Thoracic aorta (tissue), 2 donors: ENCODE results near the gene SLC39A11. TPM values are rescaled to one million over a fixed set of nuclear protein-coding genes. Genes with fewer than 3 reads are reported as not detected.

Experiments used
- ATAC-seq: fragments of 150-250 bp; one replicate; pipeline ENCODE4 v1.8.0; 2017; ENCODE audit warnings: low read depth; ENCODE audit not compliant: insufficient number of reproducible peaks, low FRiP score
- DNase-seq: peaks from one replicate; pipeline ENCODE4 v3.0.0-alpha.2; 2020; ENCODE audit warnings: low spot score
- H3K27ac ChIP-seq, 2 donors: fragments of 200-600 bp; sonication (generic); 1 replicate in 1 of 2; 2 replicates in 1 of 2; pipeline ENCODE4 v1.5.1; 2016; ENCODE audit warnings: mild to moderate bottlenecking in 2 of 2, moderate library complexity in 2 of 2
- H3K27me3 ChIP-seq: fragments of 200-600 bp; sonication (generic); replicated peaks from 2 replicates; pipeline ENCODE4 v1.6.0; 2016; ENCODE audit warnings: mild to moderate bottlenecking; ENCODE audit not compliant: insufficient read depth
- H3K36me3 ChIP-seq: fragments of 200-600 bp; sonication (generic); one replicate; pipeline ENCODE4 v1.5.1; 2016
- H3K4me1 ChIP-seq, 2 donors: fragments of 200-600 bp; sonication (generic); 1 replicate in 1 of 2; 2 replicates in 1 of 2; pipeline versions ENCODE4 v1.5.1 to v1.6.0; 2016; ENCODE audit warnings: low read depth in 2 of 2, mild to moderate bottlenecking in 1 of 2; ENCODE audit not compliant: control insufficient read depth in 1 of 2
- H3K4me3 ChIP-seq: fragments of 200-600 bp; sonication (generic); 2 replicates; pipeline ENCODE4 v1.5.1; 2016; ENCODE audit warnings: mild to moderate bottlenecking
- H3K9me3 ChIP-seq: fragments of 200-600 bp; sonication (generic); 2 replicates; pipeline ENCODE4 v1.5.1; 2016
- CTCF ChIP-seq: fragments of 200-600 bp; sonication (generic); IDR thresholded peaks from one replicate; pipeline ENCODE4 v1.5.1; 2019; ENCODE audit warnings: antibody characterized with exemption
- total RNA-seq, 2 donors: library from RNA; depleted of rRNA; stranded (reverse); fragments of >200 nt; gene quantifications; one replicate each; pipeline versions ENCODE4 v1.1.0 to v1.2.3, GENCODE V29; 2016

The SLC39A11 gene
- total RNA-seq, 2 donors from 2014 or later: 12.0 to 29.1 TPM

DNA sequence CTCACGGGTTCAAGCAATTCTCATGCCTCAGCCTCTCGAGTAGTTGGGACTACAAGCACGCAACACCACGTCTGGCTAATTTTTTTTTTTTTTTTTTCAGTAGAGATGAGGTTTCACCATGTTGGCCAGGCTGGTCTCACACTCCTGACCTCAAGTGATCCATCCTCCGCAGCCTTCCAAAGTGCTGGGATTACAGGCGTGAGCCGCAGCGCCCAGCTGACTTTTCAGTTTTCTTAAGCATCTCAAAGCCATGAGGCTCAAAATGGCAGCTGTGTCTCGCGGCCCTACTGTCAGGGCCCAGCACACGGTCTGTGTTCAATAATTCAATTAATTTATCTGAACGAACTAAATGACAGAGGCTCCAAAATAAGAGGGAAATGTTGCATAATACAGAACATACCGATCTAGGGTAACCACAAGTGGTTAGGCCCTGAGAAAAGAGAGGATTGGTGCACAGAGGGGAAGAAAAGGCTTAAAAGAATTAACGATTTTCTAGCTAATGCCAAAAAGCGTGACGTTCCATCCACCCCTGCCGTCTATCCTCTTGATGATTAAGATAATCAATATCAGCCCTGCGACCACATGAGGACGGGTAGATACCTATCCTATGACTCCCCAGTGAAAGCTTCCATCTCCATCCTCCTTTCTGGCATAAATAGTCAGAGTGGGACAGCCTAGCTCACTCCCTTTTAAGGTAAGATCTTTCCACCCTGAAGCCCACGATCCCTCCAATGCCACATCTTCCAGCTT is 136.9 kb downstream of the SLC39A11 start:
- no peak for TF ChIP-seq CTCF
- Histone ChIP-seq H3K36me3 (no peaks in the 10 kb centered on the region), H3K27ac (no peak overlapping the region), H3K27me3 (no peaks in the 10 kb centered on the region), H3K4me1 (no peaks in the 10 kb centered on the region), H3K9me3 (no peaks in the 10 kb centered on the region), H3K4me3 (no peak overlapping the region)
- no peak for DNase-seq
- ATAC-seq: no peak

DNA sequence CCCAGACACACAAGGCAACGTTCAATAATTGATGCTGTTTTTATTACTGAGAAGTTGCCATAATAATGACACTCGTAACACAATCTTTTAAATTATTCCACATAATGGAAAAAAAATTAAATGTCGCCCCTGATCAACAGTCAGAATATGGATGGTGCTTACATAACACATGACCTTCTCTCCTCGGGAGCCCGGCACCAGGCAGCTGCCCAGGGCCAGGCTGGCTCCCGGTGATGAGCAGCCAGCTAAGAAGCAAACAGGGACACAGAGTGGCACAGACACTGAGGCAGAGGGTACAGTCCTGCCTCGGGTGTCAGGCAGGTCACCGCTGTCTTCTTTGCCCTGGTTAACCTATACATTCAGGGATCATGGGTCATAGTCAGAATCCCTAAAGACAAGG is 137.9 kb downstream of the SLC39A11 start:
- Histone ChIP-seq H3K4me1 (no peaks in the 10 kb centered on the region), H3K36me3 (no peaks in the 10 kb centered on the region), H3K4me3 (no peak overlapping the region), H3K27me3 (no peaks in the 10 kb centered on the region), H3K9me3 (no peaks in the 10 kb centered on the region), H3K27ac (no peak overlapping the region)
- TF ChIP-seq CTCF: no peak
- no peak for ATAC-seq
- DNase-seq: no peak

DNA sequence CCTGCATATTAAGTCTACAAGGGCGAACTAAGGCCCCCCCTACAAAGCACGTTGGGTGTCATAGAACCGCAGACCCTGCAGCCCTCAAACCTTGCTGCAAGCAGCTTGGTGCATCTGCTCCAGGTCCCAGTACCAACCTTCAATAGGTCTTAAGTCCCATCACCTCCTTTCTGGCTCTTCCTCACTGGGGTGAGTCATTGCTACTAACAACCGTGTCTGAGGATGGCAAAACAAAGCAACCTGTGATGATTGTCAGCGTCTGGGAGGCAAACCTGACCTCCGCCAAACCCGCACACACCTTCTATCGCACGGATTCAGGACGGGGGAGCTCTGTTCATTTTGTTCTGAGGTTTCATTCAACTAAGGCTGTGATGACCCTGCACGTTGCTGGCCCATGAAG is 138.9 kb downstream of the SLC39A11 start:
- Histone ChIP-seq H3K9me3 (no peaks in the 10 kb centered on the region), H3K4me3 (no peak overlapping the region), H3K27me3 (no peaks in the 10 kb centered on the region), H3K4me1 (no peaks in the 10 kb centered on the region), H3K36me3 (no peaks in the 10 kb centered on the region), H3K27ac (no peak overlapping the region)
- DNase-seq: no peak
- no peak for ATAC-seq
- TF ChIP-seq CTCF: no peak

DNA sequence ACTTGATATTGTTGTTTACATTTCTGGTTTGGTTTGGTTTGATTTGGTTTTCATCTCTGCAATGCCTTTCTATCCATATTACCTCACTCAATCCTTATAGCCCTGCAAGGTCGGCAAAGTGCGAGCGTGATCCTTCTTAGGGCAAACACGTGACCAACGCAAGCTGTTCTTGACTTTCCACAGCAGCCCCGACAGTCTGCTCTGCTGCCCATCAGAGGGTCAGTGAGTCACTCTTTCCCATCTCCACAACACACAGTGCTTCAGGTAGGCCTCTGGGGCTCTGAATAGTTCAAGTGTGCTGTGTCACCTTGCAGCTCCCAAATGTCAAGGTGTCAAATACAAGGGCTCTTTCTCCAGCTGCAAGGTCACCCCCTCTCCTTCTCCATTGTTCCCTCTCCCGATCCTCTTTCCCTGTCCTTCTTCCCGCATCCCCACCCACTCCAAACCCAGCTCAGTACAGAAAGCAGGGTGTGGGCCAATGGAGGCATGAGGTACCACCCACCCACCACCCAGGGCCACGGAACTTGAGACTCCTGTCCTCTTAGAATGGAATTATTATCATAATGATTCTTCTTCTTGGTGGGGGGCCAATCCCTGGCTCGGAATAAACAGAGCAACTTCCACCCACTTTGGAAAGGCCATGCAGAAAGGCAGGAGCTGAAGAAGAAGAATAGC is 139.7 kb downstream of the SLC39A11 start:
- TF ChIP-seq CTCF: no peak
- H3K4me3 ChIP-seq: no peak overlapping the region
- H3K27me3 ChIP-seq: no peaks in the 10 kb centered on the region
- H3K27ac ChIP-seq: no peak overlapping the region
- no peaks in the 10 kb centered on the region for H3K4me1 ChIP-seq
- ATAC-seq (no peak), DNase-seq (no peak)
- H3K9me3 ChIP-seq: no peaks in the 10 kb centered on the region
- no peaks in the 10 kb centered on the region for H3K36me3 ChIP-seq

DNA sequence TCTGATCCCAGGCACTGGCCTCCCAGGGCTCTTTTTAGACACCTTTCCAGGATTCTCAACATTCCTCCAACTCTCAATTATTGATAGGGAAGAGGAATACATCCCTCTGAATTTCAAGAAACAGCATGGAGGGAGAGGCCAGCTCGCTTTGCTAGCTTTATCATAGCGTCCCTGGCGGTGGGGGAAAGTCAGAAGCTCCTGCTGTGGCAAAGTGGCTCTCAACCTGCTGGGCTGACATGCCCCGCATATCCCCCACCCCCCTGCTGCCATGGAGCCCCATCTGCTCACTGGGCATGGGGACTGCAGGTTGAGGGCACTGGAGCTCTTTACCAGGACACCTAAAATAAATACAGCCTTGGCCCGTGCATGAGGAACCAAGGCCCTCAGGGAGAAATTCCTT is 140.3 kb downstream of the SLC39A11 start:
- no peak for TF ChIP-seq CTCF
- H3K4me3 ChIP-seq: no peak overlapping the region
- no peaks in the 10 kb centered on the region for H3K9me3 ChIP-seq
- no peak for ATAC-seq
- no peak for DNase-seq
- no peaks in the 10 kb centered on the region for H3K4me1 ChIP-seq
- no peaks in the 10 kb centered on the region for H3K36me3 ChIP-seq
- no peak overlapping the region for H3K27ac ChIP-seq
- no peaks in the 10 kb centered on the region for H3K27me3 ChIP-seq
